ENCODE results near the gene RRBP1. TPM values are rescaled to one million over a fixed set of nuclear protein-coding genes. Genes with fewer than 3 reads are reported as not detected.

The RRBP1 gene
- total RNA-seq, 1 donor from 2014 or later: 86.8 TPM

- no peak for DNase-seq (ENCODE audit: low read depth)
Measured at GRCh38 chr20:17637413-17637780, 44.6 kb downstream of the RRBP1 start.

- peak; percentile 46 for DNase-seq (ENCODE audit: low read depth)
Measured at GRCh38 chr20:17636523-17637412, 45.3 kb downstream of the RRBP1 start.

- no peak for DNase-seq (ENCODE audit: low read depth)
Measured at GRCh38 chr20:17635332-17636244, 46.5 kb downstream of the RRBP1 start.

GRCh38 chr20:17634661-17635331, 47.2 kb downstream of the RRBP1 start:
- DNase-seq (ENCODE audit: low read depth): peak; percentile 91

GRCh38 chr20:17633850-17634500, 48.1 kb downstream of the RRBP1 start:
- no peak for DNase-seq (ENCODE audit: low read depth)

GRCh38 chr20:17633221-17633849, 48.7 kb downstream of the RRBP1 start:
- DNase-seq (ENCODE audit: low read depth): no peak

GRCh38 chr20:17631576-17632319, 50.3 kb downstream of the RRBP1 start:
- no peak for DNase-seq (ENCODE audit: low read depth)

- DNase-seq (ENCODE audit: low read depth): no peak
Measured at GRCh38 chr20:17630806-17631195, 51.2 kb downstream of the RRBP1 start.

GRCh38 chr20:17630151-17630805, 51.8 kb downstream of the RRBP1 start:
- no peak for DNase-seq (ENCODE audit: low read depth)

- DNase-seq (ENCODE audit: low read depth): no peak
Measured at GRCh38 chr20:17629678-17630089, 52.4 kb downstream of the RRBP1 start.

- DNase-seq (ENCODE audit: low read depth): no peak
Measured at GRCh38 chr20:17629025-17629424, 53.0 kb downstream of the RRBP1 start.

GRCh38 chr20:17628101-17628841, 53.8 kb downstream of the RRBP1 start:
- DNase-seq (ENCODE audit: low read depth): no peak

GRCh38 chr20:17627101-17627955, 54.7 kb downstream of the RRBP1 start:
- no peak for DNase-seq (ENCODE audit: low read depth)

- no peak for DNase-seq (ENCODE audit: low read depth)
Measured at GRCh38 chr20:17626217-17627007, 55.6 kb downstream of the RRBP1 start.

GRCh38 chr20:17625246-17626051, 56.6 kb downstream of the RRBP1 start:
- DNase-seq (ENCODE audit: low read depth): no peak
